ENCODE data around the gene RDH5.

RDH5 gene

GRCh38 chr12:55720071-55720564 is at the start of gene RDH5:
RDH5 (plus strand) TSS chr12:55720393; CDS start chr12:55721185, 792 bp downstream.
- peak; percentile 98 for DNase-seq

DNA sequence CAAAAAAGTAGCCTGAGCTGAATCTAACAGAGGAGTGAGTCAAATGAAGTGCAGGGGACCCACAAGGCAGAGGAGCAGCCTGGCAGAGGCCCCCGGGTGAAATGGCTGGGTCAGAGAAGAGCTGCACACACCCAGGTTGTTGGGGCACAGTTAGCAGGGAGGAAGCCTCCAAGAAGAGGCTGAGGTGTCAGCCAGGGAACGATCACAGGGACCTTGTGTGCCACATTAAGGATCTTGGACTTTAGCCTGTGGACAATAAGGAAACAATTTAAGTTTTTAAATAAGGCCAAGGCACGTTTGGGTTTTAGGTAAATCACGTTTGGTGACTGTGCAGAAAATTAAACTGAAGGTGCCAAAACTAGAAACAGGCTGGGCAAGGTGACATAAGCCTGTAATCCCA is 48.4 kb upstream of the RDH5 start:
- DNase-seq, result no peak

DNA sequence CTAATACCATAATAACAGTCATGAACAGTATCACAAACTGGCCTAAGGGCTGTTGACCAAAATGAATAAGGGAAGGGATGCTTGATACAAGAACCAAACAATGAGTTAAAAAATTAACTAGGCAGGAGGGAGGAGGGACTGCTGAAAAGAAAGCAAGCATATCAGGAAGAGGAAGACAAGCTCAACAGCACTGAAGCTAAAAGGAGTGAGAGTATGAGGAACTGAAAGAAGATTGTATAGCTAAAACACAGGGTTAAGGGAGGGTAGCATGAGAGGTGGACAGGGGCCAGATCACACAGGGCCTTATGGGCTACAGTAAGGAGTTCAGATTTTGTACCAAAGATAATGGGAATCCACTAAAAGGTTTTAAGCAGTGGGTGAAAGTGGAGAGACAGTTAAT is 46.6 kb upstream of the RDH5 start:
- DNase-seq, result no peak

DNA sequence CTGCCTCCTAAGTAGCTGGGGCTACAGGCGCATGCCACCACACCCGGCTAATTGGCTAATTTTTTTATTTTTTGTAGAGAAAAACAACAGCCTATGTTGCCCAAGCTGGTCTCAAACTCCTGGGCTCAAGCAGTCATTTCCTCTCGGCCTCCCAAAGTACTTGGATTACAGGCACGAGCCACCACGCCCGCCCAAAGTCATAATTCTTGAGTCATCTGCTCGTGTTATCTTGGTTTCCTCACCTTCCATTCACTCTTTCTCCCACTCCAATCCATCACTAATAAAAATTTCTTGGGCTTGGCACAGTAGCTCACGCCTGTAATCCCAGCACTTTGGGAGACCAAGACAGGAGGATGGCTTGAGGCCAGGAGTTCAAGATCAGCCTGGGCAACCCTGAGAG is 44.5 kb upstream of the RDH5 start:
- peak; percentile 82 for DNase-seq

- no peak for DNase-seq
Observed at GRCh38 chr12:55676707-55677106, 43.5 kb upstream of the RDH5 start.

- no peak for DNase-seq
Observed at GRCh38 chr12:55679691-55680090, 40.5 kb upstream of the RDH5 start.

DNA sequence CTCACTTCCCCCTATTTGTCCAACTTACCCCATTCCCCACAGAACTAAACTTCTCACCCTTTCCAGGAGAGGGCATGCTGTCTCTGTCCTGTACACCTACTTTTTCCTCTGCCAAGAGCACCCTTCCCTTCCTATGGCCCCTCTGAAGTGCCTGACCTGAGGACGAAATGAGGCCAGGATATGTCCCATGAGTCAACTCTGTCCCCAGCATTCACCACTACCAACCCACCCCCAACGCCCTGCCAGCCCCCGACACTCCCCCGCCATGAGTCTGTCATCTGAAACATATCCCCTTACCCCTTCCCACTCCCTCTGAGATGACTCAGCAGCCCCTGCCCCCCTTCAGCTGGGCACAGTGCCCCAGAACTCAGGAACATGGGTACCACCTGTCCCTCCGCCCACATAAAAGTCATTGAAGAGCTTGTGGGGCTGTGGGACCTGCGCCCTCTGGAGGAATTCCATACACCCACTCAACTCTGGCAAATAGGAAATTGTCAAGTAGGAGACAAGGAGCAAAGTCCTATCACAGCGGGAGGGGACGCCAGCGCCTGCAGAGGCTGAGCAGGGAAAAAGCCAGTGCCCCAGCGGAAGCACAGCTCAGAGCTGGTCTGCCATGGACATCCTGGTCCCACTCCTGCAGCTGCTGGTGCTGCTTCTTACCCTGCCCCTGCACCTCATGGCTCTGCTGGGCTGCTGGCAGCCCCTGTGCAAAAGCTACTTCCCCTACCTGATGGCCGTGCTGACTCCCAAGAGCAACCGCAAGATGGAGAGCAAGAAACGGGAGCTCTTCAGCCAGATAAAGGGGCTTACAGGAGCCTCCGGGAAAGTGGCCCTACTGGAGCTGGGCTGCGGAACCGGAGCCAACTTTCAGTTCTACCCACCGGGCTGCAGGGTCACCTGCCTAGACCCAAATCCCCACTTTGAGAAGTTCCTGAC is 38.8 kb upstream of the RDH5 start:
- DNase-seq, result peak; percentile 65

DNA sequence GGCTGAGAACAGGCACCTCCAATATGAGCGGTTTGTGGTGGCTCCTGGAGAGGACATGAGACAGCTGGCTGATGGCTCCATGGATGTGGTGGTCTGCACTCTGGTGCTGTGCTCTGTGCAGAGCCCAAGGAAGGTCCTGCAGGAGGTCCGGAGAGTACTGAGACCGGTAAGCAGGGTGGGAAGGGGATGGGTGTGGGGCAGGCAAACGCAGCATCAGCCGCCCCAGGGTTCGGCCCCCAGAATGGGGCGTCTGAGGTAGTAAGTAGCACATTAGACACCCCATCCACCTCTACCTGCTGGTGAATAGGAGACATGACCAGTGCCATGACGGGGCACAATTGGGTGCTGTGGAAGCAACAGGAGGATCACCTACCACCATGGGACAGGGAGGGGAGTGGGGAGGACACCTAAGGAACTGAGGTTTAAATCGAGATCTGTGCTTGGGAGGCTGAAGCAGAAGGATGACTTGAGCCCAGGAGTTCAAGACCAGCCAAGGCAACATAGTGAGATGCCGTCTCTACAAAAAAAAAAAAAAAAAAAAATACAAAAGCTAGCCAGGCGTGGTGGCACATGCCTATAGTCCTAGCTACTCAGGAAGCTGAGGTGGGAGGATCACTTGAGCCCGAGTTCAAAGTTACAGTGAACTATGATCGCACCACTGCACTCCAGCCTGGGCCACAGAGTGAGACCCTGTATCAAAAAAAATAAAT is 38.0 kb upstream of the RDH5 start:
- no peak for DNase-seq

DNA sequence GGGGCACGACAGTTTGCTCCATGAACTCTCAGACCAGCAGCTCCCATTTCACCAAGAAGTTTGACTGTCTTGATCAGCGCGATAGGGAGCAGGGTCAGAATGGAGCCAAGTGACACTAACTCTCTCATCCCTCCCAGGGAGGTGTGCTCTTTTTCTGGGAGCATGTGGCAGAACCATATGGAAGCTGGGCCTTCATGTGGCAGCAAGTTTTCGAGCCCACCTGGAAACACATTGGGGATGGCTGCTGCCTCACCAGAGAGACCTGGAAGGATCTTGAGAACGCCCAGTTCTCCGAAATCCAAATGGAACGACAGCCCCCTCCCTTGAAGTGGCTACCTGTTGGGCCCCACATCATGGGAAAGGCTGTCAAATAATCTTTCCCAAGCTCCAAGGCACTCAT is 36.5 kb upstream of the RDH5 start:
- DNase-seq, result no peak

GRCh38 chr12:55684761-55685370 is 35.3 kb upstream of the RDH5 start:
- no peak for DNase-seq

GRCh38 chr12:55685671-55686070 is 34.5 kb upstream of the RDH5 start:
- no peak for DNase-seq

DNA sequence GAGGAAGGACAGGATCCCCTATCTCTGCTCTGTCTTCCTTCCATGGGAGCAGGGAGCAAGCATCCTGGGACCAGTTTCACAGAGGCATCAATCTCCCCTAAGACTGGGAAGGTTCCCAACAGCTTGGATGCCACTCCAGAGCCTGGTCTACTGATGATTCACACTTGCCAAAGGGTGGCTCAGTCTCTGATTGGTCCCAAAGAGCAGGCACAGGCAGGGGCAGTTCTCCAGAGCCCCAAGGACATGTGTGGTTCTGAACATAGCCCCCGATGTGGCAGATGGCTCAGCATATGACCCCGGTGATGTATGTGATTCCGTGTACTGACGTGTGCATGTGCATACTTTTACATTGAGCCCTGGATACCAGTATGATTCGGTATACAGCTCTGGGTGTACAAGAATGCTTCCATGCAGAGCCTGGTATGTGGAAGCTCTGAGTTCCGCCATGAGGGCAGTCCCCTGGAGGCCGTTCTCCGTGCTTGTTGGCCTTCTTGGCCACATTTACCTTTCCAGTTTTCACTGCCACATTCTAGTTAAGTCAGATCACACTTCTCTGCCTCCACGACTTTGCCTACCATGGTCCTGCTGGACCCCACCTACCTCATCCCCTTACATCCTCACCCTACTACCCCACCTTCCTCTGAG is 33.7 kb upstream of the RDH5 start:
- no peak for DNase-seq

DNA sequence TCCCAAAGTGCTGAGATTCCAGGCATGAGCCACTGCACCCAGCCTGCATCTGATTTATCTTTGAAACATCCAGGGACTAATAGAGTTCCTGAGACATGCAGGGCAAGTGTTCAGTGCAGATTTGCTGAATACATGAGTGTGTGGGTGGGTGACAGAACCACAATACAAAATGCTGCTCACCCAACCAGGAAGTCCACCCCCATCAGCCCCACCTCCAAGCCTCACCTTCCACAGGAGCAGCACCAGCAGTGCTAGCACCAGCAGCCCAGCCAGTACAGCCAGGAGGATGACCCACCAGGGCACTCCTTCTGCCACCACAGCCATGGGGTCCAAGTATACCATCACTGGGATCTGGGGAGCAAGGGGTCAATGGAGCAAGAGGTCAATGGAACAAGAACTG is 32.4 kb upstream of the RDH5 start:
- no peak for DNase-seq

DNA sequence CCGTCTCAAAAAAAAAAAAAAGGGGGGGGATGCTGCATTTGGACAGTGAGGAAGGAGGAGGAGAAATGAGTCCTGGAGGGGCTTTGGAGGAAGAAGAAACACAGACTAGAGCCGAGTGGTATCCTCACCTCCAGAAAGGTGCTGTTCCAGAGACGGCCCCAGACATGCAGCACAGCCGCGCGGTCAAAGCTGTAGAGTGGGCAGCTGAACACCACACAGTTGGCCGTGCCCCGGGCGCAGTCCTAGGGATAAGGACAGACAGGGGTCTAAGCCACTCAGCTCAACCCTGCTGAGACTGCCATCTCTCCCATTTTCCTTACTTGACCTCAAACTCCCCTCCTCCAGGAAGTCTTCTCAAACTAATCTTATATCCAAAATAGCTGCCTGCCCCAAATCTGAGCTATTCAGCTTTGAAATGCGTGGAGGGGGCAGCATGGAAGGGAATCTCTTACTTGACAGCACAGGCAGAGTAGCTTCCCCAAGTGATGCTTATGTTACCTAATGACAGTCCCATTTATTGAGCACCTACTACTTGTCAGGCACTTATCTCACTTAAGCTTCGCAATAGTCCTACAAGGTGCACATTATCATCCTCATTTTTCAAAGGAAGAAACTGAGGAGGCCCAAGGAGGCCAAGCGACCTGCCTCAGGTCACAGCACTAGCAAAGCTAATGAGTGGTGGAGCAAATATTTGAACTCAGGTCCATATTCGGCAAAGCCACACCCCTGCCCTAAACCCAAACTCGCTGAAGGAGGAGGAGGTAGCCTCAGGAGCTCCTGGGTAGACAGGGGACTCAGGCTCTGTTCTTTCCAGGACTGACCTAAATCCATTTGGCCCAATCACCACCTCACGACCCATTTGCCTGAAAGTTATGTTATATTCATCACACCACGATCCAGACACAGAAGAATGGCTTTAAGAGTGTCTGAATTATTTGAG is 31.2 kb upstream of the RDH5 start:
- no peak for DNase-seq

GRCh38 chr12:55692631-55693322 is 27.4 kb upstream of the RDH5 start:
- DNase-seq, result no peak

DNA sequence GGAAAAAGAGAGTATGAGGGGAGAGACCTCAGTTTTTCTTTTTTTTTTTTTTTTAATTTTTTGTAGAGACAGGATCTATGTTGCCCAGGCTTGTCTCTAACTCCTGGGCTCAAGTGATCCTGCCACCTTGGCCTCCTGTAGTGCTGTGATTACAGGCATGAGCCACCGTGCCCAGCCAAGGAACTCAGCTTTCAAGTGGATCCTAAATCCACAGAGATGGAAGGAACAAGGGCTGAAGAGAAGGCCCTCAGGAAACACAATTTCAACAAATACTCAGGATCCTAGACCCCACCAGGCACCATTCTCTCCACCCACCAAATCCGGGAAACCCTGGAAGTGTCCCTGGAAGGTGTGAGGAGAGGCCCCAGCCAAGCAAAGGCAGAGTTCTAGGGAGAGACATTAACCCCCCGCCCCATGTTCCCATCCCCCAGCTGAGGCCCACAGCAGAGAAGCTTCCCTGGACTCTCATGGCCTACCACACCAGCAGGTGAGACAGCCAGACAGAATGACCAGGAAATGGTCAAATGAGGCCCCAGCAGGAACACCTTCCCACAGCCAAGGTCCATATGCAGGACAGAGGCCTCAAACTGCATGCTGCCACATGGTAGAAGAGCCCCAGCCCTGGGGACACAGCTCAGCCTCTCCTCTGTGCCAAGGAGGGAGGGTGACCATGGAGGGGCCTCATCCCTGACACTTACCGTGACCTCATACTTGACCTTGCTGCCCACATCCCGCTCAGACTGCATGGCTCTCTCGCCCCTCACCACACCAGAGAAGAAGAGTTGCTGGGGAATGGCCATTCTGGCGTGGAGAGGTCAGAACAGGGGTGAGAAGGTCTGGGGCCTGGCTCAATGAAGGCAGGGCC is 26.6 kb upstream of the RDH5 start:
- DNase-seq, result no peak

DNA sequence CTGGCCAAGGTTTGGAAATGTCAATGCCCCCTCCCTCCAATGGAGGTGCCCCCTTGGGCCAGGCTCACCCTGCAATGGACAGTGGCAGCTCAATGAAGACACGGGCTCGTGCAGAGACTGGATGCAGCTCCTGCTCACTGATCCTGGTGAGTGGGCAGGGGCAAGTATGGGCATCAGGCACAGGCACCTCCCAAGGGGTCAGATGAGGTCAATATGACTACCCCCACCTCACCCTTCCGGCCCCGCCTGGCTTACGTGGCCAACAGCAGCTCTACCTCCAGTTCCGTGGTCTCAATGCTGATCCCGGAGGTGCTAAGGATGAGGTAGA is 26.0 kb upstream of the RDH5 start:
- DNase-seq, result no peak

GRCh38 chr12:55694651-55695050 is 25.5 kb upstream of the RDH5 start:
- no peak for DNase-seq

DNA sequence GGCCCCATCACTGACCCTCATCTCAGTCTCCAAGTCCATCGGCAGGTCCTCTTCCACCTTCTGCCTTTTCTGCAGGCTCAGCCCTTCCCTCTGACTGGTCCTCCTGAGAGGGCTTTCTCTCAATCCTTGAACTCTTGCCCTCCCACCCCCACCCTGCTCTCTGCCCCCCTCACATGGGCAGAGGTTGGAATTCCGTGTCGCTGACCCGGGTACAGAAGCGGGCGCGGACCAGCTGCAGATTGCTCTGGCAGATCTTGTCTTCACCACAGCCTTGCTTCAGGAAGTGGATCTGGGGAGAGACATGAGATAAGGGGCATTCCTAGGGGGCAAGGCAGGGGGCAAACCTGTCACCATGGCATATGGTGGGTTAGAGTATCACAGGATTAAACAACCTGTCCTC is 24.8 kb upstream of the RDH5 start:
- DNase-seq, result no peak

DNA sequence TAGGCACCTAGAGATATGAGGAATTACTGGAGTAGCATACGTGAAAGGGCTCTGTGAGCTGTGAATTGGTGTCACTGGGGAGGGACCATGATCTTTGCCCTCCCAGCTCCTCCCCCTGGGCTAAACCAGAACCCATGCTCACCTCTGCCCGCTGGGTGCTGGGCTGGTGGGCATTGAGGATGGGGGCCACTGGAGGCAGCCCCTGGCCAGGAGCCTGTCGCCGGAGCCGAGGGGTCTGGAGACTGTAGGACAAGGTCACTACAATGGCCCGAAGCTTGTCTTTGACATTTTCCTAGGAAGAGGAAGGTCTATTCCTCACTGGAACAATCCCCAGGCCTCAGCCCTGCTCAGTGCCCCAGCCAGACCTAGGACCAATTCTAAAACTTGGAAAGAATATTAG is 24.1 kb upstream of the RDH5 start:
- DNase-seq, result no peak
